ENCODE data around the gene MIEN1.

MIEN1 gene

GRCh38 chr17:39754958-39755553 lies 24.7 kb upstream of the MIEN1 start:
- DNase-seq (ENCODE audit: low read depth), result no peak
- no peak for TF ChIP-seq CTCF (conservative IDR thresholded peaks at IDR 0.05; ENCODE audit: low read length)
- peak overlapping the region; percentile 75 for H3K4me3 ChIP-seq (ENCODE audit: low read length)

DNA sequence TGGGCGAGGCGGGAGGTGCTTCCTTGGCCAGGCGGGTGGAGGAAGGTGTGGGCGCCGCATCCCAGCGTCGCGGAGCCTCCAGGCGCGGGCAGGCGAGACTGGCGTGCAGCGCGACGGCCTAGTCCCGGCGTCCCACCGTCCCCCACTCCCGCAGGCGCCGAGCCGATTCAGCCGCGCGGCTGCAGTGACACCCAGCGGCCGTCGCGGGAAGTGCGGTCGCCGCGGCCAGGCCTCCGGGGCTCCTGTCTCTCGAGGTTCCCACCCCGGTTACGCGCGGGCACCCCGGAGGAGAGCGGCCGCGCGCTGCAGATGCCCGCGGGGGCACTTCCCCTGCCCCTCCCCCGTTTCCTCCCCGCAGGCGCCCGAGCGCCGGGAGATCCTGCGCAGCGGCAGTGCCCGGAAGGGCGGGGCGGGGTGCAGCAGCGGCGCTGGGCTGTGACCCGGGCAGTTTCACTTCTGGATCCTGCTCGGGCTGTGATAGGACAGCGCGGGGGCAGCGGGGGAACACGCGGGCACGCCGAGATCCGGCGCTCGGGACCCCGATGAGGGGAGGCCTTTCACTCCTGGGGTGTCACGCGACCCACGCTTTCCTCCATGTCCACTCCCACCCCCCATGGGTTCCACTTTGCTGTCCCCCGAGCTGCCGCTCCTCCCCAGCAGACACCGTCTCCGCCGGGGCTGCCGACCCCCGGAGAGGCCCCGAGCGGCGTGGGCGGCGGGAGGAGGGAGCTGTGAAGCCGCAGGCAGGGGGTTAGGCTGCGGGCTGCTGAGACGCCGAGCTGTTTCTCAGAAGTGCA lies 24.0 kb upstream of the MIEN1 start:
- H3K4me3 ChIP-seq (ENCODE audit: low read length), result peak overlapping the region; percentile 75
- DNase-seq (ENCODE audit: low read depth), result peak; percentile 90
- peak; percentile 54 for TF ChIP-seq CTCF (conservative IDR thresholded peaks at IDR 0.05; ENCODE audit: low read length)

GRCh38 chr17:39753514-39754160 lies 23.3 kb upstream of the MIEN1 start:
- H3K4me3 ChIP-seq (ENCODE audit: low read length), result peak overlapping the region; percentile 75
- TF ChIP-seq CTCF (conservative IDR thresholded peaks at IDR 0.05; ENCODE audit: low read length), result no peak
- no peak for DNase-seq (ENCODE audit: low read depth)

DNA sequence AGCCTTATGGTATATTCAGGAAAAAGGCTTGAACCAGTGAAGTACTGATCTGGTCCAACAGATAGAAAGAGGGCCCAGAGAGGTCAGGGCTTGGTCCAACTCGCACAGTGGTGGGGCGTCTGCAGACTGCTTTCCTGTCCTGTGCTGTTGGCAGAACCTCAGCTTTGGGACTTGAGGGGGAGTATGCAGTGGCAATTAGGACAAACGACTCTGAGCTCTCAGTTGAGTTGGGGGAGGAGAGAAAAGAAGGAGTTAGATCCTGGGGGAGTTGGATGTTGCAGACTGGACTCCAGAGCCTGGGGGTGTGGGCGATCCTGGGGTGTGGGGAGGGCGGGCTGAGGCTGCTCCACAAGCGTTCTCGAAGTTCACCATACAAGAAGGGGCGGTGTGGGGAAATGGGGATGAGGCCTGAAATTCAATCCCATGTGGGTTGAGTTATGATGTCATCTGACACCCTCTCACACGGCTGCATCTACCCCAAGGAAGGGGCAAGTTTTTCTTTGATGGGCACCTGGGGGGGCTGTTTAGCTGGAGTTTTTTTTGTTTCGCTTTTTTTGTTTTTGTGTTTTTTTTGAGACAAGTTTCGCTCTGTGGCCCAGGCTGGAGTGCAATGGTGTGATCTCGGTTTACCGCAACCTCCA lies 22.0 kb upstream of the MIEN1 start:
- no peak for TF ChIP-seq CTCF (conservative IDR thresholded peaks at IDR 0.05; ENCODE audit: low read length)
- no peak overlapping the region for H3K4me3 ChIP-seq (ENCODE audit: low read length)
- DNase-seq (ENCODE audit: low read depth), result no peak

DNA sequence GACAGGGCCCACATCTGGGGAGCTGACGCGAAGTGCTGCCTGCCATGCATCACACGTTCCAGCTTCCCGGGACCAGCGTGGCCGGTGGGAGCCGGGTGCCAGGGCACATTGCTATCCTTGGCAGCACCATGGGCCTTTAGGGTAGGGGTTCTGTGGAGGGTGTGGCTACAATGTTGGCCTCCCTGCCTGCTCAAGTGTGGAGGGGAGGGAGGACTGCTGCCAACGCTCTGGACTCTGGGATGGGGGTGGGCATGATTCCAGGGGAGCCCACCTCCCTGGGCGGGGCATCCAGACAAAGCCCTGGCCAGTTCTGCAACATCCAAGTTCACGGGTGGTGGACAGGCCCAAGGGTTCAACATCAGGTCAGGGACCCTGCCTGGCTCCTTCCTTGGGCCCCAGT lies 21.3 kb upstream of the MIEN1 start:
- H3K4me3 ChIP-seq (ENCODE audit: low read length), result no peak overlapping the region
- no peak for DNase-seq (ENCODE audit: low read depth)
- TF ChIP-seq CTCF (conservative IDR thresholded peaks at IDR 0.05; ENCODE audit: low read length), result no peak

DNA sequence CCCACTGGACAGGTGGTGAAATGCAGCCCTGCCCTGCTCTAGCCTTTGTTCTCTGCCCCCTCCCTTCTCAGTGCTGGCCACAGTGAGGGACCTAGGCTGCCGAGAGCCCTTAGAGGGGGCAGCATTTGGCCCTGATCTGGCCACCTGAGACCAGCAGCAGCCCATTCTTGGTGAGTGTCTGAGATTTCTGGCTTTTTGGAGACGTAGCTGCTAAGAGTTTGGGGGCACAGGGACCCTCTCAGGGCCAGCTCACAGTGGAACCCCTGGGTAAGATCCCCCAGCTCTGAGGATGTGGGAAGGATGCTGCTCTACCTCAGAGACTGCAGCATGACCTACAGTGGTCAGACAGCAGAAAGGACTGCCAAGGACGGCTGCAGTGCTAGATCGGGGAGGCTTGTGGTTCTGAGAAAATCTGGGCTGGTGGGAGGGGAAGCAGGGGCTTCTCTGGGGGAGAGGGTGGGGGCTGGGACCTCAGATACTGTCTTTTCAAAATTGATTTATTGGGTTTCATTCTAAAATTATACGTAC lies 20.7 kb upstream of the MIEN1 start:
- no peak for DNase-seq (ENCODE audit: low read depth)
- H3K4me3 ChIP-seq (ENCODE audit: low read length), result no peak overlapping the region
- no peak for TF ChIP-seq CTCF (conservative IDR thresholded peaks at IDR 0.05; ENCODE audit: low read length)

Data from AG10803 (cell line).